SHP77 treated with DMSO at 0.1 percent for 48 hours (cell line): ENCODE data around the gene HOXA2.

Experiments used
- DNase-seq: peaks from one replicate; lab custom pipeline; 2025; lab: John Stamatoyannopoulos, UW

HOXA2 gene

GRCh38 chr7:27111751-27112277 lies 9.3 kb upstream of the HOXA2 start:
- DNase-seq = no peak

GRCh38 chr7:27111042-27111750 lies 8.7 kb upstream of the HOXA2 start:
- DNase-seq = no peak

- DNase-seq = no peak
Observed at GRCh38 chr7:27110186-27111031, 7.9 kb upstream of the HOXA2 start.

- DNase-seq = no peak
Observed at GRCh38 chr7:27109466-27110185, 7.1 kb upstream of the HOXA2 start.

GRCh38 chr7:27108390-27109127 lies 6.1 kb upstream of the HOXA2 start:
- no peak for DNase-seq

GRCh38 chr7:27107391-27108381 lies 5.2 kb upstream of the HOXA2 start:
- DNase-seq = no peak

GRCh38 chr7:27106901-27107240 lies 4.4 kb upstream of the HOXA2 start:
- no peak for DNase-seq

- no peak for DNase-seq
Observed at GRCh38 chr7:27106181-27106900, 3.9 kb upstream of the HOXA2 start.

- no peak for DNase-seq
Observed at GRCh38 chr7:27105301-27106031, 3.0 kb upstream of the HOXA2 start.

GRCh38 chr7:27104341-27105058 lies 2.0 kb upstream of the HOXA2 start:
- no peak for DNase-seq

GRCh38 chr7:27103489-27104226 lies 1.2 kb upstream of the HOXA2 start:
- DNase-seq = no peak

- no peak for DNase-seq
Observed at GRCh38 chr7:27101957-27102580, 414 bp downstream of the HOXA2 start.

- no peak for DNase-seq
Observed at GRCh38 chr7:27101171-27101956, 1.1 kb downstream of the HOXA2 start.

- no peak for DNase-seq
Observed at GRCh38 chr7:27100694-27101170, 1.8 kb downstream of the HOXA2 start.

GRCh38 chr7:27099453-27100370 lies 2.8 kb downstream of the HOXA2 start:
- DNase-seq = no peak
